ENCODE results near the gene TMEM132D. TPM values are rescaled to one million over a fixed set of nuclear protein-coding genes. Genes with fewer than 3 reads are reported as not detected.

The TMEM132D gene
- total and polyA plus RNA-seq, 2 donors (not counting 3 experiments of a cell fraction or from before 2014, with no cell fraction given) = not detected

GRCh38 chr12:129351481-129351880, 552.3 kb downstream of the TMEM132D start:
- ChIA-PET POLR2A (no interaction called here), CTCF (no interaction called here)
- intact Hi-C loops (cut with micrococcal nuclease) = no loop called here
- Histone ChIP-seq H3K79me2 (ENCODE audit: control insufficient read depth, insufficient read depth, low read length) (no peaks in the 10 kb centered on the region), H3K9ac (replicated peaks; ENCODE audit: extremely low read depth, insufficient read depth, low read length) (no peak overlapping the region), H3K36me3 (ENCODE audit: control insufficient read depth in 2 of 2, extremely low read depth in 1 of 2, insufficient read depth in 2 of 2, low read length in 2 of 2) (no peaks in the 10 kb centered on the region), H3K27me3 (ENCODE audit: control insufficient read depth in 2 of 2, insufficient read depth in 2 of 2, low read length in 2 of 2) (no peaks in the 10 kb centered on the region), H3K4me2 (ENCODE audit: insufficient read depth, low read length) (no peak overlapping the region), H3K27ac (ENCODE audit: insufficient read depth, low read depth, low read length) (no peak overlapping the region), H3K9me1 (replicated peaks; ENCODE audit: control insufficient read depth, extremely low read depth, insufficient read depth, low read length) (no peaks in the 10 kb centered on the region), H4K20me1 (replicated peaks; ENCODE audit: control insufficient read depth, extremely low read depth, insufficient read depth, low read length) (no peaks in the 10 kb centered on the region), H2AFZ (ENCODE audit: low read depth, low read length) (no peak overlapping the region), H3K4me1 (ENCODE audit: control insufficient read depth, extremely low read depth, insufficient read depth, low read length) (no peaks in the 10 kb centered on the region), H3K4me3 (replicated peaks in 1 of 3; ENCODE audit: insufficient read depth in 1 of 3, low read depth in 1 of 3, low read length in 3 of 3) (no peak overlapping the region), H3K9me3 (replicated peaks; ENCODE audit: control insufficient read depth, insufficient read depth, low read length) (peaks cover 6% of the 10 kb centered on the region)
- TF ChIP-seq GATA2 (IDR thresholded peaks at IDR 0.05; ENCODE audit: insufficient read depth, insufficient read length, low read depth, low read length) (no peak), POLR2AphosphoS5 (IDR thresholded peaks at IDR 0.05; ENCODE audit: insufficient read depth, low read depth, low read length) (no peak), POLR2A (IDR thresholded peaks at IDR 0.05; ENCODE audit: low read depth, low read length) (no peak), JUN (IDR thresholded peaks at IDR 0.05; ENCODE audit: borderline replicate concordance, insufficient read depth, insufficient read length, low read depth) (no peak), CTCF (IDR thresholded peaks at IDR 0.05; ENCODE audit: extremely low read depth in 1 of 2, insufficient read depth in 1 of 2, low read depth in 1 of 2, low read length in 2 of 2) (no peak), MAX (IDR thresholded peaks at IDR 0.05; ENCODE audit: insufficient read depth, insufficient read length) (no peak)
- FAIRE-seq (no peak), DNase-seq (ENCODE audit: low read depth, low spot score) (no peak)
- dilution Hi-C loops (cut with MboI; ENCODE audit: extremely low pct_ligation_motif_present, low sequenced_read_pairs) = no loop called here
- no TSS peak for BruUV-seq (replicated peaks)

- ChIA-PET CTCF (no interaction called here), POLR2A (no interaction called here)
- Histone ChIP-seq H3K27me3 (ENCODE audit: control insufficient read depth in 2 of 2, insufficient read depth in 2 of 2, low read length in 2 of 2) (no peaks in the 10 kb centered on the region), H3K79me2 (ENCODE audit: control insufficient read depth, insufficient read depth, low read length) (no peaks in the 10 kb centered on the region), H3K9me1 (replicated peaks; ENCODE audit: control insufficient read depth, extremely low read depth, insufficient read depth, low read length) (no peaks in the 10 kb centered on the region), H3K4me2 (ENCODE audit: insufficient read depth, low read length) (no peak overlapping the region), H3K9ac (replicated peaks; ENCODE audit: extremely low read depth, insufficient read depth, low read length) (no peak overlapping the region), H2AFZ (ENCODE audit: low read depth, low read length) (no peak overlapping the region), H3K27ac (ENCODE audit: insufficient read depth, low read depth, low read length) (no peak overlapping the region), H3K4me3 (replicated peaks in 1 of 3; ENCODE audit: insufficient read depth in 1 of 3, low read depth in 1 of 3, low read length in 3 of 3) (no peak overlapping the region), H3K4me1 (ENCODE audit: control insufficient read depth, extremely low read depth, insufficient read depth, low read length) (no peaks in the 10 kb centered on the region), H4K20me1 (replicated peaks; ENCODE audit: control insufficient read depth, extremely low read depth, insufficient read depth, low read length) (no peaks in the 10 kb centered on the region), H3K36me3 (ENCODE audit: control insufficient read depth in 2 of 2, extremely low read depth in 1 of 2, insufficient read depth in 2 of 2, low read length in 2 of 2) (no peaks in the 10 kb centered on the region), H3K9me3 (replicated peaks; ENCODE audit: control insufficient read depth, insufficient read depth, low read length) (peaks cover 5% of the 10 kb centered on the region)
- FAIRE-seq (no peak), DNase-seq (ENCODE audit: low read depth, low spot score) (no peak)
- dilution Hi-C loops (cut with MboI; ENCODE audit: extremely low pct_ligation_motif_present, low sequenced_read_pairs) (no loop called here), intact Hi-C loops (cut with micrococcal nuclease) (no loop called here)
- no TSS peak for BruUV-seq (replicated peaks)
- TF ChIP-seq EZH2 (IDR thresholded peaks at IDR 0.05; ENCODE audit: borderline replicate concordance, low read depth, low read length, severe bottlenecking) (no peak), CTCF (IDR thresholded peaks at IDR 0.05; ENCODE audit: extremely low read depth in 1 of 2, insufficient read depth in 1 of 2, low read depth in 1 of 2, low read length in 2 of 2) (no peak), MYC (IDR thresholded peaks at IDR 0.05; ENCODE audit: low read depth, low read length) (no peak), JUN (IDR thresholded peaks at IDR 0.05; ENCODE audit: borderline replicate concordance, insufficient read depth, insufficient read length, low read depth) (no peak), POLR2AphosphoS5 (IDR thresholded peaks at IDR 0.05; ENCODE audit: insufficient read depth, low read depth, low read length) (no peak), POLR2A (IDR thresholded peaks at IDR 0.05; ENCODE audit: low read depth, low read length) (no peak), MAX (IDR thresholded peaks at IDR 0.05; ENCODE audit: insufficient read depth, insufficient read length) (no peak), GATA2 (IDR thresholded peaks at IDR 0.05; ENCODE audit: insufficient read depth, insufficient read length, low read depth, low read length) (no peak), FOS (IDR thresholded peaks at IDR 0.05; ENCODE audit: borderline replicate concordance, insufficient read depth, low read length) (no peak)
These were observed 564.5 kb downstream of the TMEM132D start for GRCh38 chr12:129339336-129339735.
